ENCODE data around the gene ZYG11B.

ZYG11B gene

DNA sequence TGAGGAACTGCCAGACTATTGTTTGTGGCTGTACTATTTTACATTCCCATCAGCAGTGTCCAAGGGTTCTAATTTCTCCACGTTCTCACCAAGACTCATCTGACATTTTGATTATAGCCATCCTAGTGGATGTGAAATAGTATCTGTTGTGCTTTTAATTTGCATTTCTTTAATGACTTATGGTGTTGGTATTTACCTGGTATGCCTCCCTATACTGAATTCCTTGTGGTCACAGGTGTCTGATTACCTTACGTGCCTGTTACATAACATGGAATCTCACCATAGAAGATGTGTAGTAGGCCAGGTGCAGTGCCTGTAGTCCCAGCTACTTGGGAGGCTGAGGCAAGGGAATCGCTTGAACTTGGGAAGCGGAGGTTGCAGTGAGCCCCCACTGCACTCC lies 129.8 kb downstream of the ZYG11B start:
- no peak overlapping the region for H3K4me2 ChIP-seq (ENCODE audit: insufficient read depth, low read length)
- no peaks in the 10 kb centered on the region for H3K79me2 ChIP-seq (ENCODE audit: insufficient read depth, low read length)
- H3K27ac ChIP-seq (ENCODE audit: low read length) = no peak overlapping the region
- no peaks in the 10 kb centered on the region for H3K36me3 ChIP-seq (ENCODE audit: insufficient read depth, low read length)
- DNase-seq = no peak
- no peaks in the 10 kb centered on the region for H4K20me1 ChIP-seq (ENCODE audit: insufficient read depth, low read length)
- H3K27me3 ChIP-seq (ENCODE audit: insufficient read depth, low read length, poor library complexity) = no peaks in the 10 kb centered on the region
- H3K9ac ChIP-seq (ENCODE audit: low read depth, low read length) = no peak overlapping the region
- H3K4me1 ChIP-seq (ENCODE audit: insufficient read depth, low read length) = no peaks in the 10 kb centered on the region
- no peak overlapping the region for H3K4me3 ChIP-seq (ENCODE audit: low read depth in 1 of 2, low read length in 2 of 2)
- no peaks in the 10 kb centered on the region for H3K9me3 ChIP-seq (ENCODE audit: insufficient read depth, low read length, severe bottlenecking)
- no peak overlapping the region for H2AFZ ChIP-seq (ENCODE audit: low read depth, low read length)
- no peak for ATAC-seq (ENCODE audit: insufficient read depth, low read depth)
- no peak for TF ChIP-seq EZH2 (IDR thresholded peaks at IDR 0.05; ENCODE audit: borderline replicate concordance, low read depth, low read length, severe bottlenecking)
- TF ChIP-seq, protein P1, sequence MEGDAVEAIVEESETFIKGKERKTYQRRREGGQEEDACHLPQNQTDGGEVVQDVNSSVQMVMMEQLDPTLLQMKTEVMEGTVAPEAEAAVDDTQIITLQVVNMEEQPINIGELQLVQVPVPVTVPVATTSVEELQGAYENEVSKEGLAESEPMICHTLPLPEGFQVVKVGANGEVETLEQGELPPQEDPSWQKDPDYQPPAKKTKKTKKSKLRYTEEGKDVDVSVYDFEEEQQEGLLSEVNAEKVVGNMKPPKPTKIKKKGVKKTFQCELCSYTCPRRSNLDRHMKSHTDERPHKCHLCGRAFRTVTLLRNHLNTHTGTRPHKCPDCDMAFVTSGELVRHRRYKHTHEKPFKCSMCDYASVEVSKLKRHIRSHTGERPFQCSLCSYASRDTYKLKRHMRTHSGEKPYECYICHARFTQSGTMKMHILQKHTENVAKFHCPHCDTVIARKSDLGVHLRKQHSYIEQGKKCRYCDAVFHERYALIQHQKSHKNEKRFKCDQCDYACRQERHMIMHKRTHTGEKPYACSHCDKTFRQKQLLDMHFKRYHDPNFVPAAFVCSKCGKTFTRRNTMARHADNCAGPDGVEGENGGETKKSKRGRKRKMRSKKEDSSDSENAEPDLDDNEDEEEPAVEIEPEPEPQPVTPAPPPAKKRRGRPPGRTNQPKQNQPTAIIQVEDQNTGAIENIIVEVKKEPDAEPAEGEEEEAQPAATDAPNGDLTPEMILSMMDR (IDR thresholded peaks at IDR 0.05; ENCODE audit: borderline replicate concordance, extremely low read depth, low read length, poor library complexity, severe bottlenecking) = no peak

DNA sequence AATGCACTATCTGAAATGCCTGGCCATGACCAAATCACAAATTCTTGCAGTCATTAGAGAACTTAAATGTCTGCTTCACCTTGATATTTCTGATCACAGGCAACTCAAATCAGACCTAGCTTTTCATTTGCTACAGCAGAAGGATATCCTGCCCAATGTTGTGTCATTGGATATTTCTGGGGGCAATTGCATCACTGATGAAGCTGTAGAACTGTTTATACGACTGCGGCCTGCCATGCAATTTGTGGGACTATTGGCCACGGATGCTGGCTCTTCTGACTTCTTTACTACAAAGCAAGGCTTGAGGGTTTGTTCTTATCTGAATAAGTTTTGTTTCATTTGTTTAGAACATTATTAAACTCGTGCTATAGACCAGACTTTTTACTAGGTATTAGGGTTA lies 131.2 kb downstream of the ZYG11B start:
- ATAC-seq (ENCODE audit: insufficient read depth, low read depth) (no peak), DNase-seq (no peak)
- TF ChIP-seq, protein P1 (IDR thresholded peaks at IDR 0.05; ENCODE audit: borderline replicate concordance, extremely low read depth, low read length, poor library complexity, severe bottlenecking) = no peak
- no peak for TF ChIP-seq EZH2 (IDR thresholded peaks at IDR 0.05; ENCODE audit: borderline replicate concordance, low read depth, low read length, severe bottlenecking)
- Histone ChIP-seq H3K36me3 (ENCODE audit: insufficient read depth, low read length) (no peaks in the 10 kb centered on the region), H2AFZ (ENCODE audit: low read depth, low read length) (no peak overlapping the region), H3K9me3 (ENCODE audit: insufficient read depth, low read length, severe bottlenecking) (no peaks in the 10 kb centered on the region), H3K4me1 (ENCODE audit: insufficient read depth, low read length) (no peaks in the 10 kb centered on the region), H3K4me2 (ENCODE audit: insufficient read depth, low read length) (no peak overlapping the region), H3K27ac (ENCODE audit: low read length) (no peak overlapping the region), H3K4me3 (ENCODE audit: low read depth in 1 of 2, low read length in 2 of 2) (no peak overlapping the region), H3K9ac (ENCODE audit: low read depth, low read length) (no peak overlapping the region), H3K27me3 (ENCODE audit: insufficient read depth, low read length, poor library complexity) (no peaks in the 10 kb centered on the region), H3K79me2 (ENCODE audit: insufficient read depth, low read length) (no peaks in the 10 kb centered on the region), H4K20me1 (ENCODE audit: insufficient read depth, low read length) (no peaks in the 10 kb centered on the region)

DNA sequence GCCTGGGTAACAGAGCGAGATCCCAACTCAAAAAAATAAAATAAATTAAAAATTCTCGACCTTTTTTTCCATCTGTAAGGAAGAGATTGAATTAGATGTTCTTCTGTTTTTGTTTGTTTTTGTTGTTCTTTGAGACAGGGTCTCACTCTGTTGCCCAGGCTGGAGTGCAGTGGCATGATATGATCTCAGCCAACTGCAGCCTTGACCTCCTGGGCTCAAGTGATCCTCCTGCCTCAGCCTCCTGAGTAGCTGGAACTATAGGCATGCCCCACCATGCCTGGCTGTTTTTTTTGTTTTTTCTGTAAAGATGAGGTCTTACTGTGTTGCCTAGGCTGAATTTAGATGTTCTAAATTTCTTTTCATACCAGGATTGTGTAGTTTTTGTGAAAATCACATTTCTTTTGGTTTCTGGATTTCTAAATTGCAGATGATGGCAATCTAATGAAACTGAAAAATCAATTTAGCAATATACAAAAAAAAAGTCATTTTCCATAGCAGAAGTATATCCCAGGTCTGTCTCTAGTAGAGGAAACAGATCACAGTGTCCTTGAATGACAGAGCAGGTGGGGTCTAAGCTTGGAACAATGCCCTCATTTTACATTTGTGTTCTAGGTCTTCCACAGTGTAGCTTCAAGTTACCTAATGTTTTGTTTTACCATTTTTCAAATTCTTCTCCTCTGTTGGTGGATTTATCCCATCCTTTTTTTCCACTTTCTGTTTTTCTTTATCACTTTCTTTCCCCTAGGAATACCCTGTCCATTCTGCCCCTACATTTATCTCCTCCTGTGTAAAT lies 136.6 kb downstream of the ZYG11B start:
- ATAC-seq (ENCODE audit: insufficient read depth, low read depth) = no peak
- Histone ChIP-seq H3K27ac (ENCODE audit: low read length) (no peak overlapping the region), H3K36me3 (ENCODE audit: insufficient read depth, low read length) (no peaks in the 10 kb centered on the region), H3K4me1 (ENCODE audit: insufficient read depth, low read length) (no peaks in the 10 kb centered on the region), H2AFZ (ENCODE audit: low read depth, low read length) (no peak overlapping the region), H3K9ac (ENCODE audit: low read depth, low read length) (no peak overlapping the region), H3K9me3 (ENCODE audit: insufficient read depth, low read length, severe bottlenecking) (no peaks in the 10 kb centered on the region), H4K20me1 (ENCODE audit: insufficient read depth, low read length) (no peaks in the 10 kb centered on the region), H3K79me2 (ENCODE audit: insufficient read depth, low read length) (no peaks in the 10 kb centered on the region), H3K27me3 (ENCODE audit: insufficient read depth, low read length, poor library complexity) (no peaks in the 10 kb centered on the region), H3K4me3 (ENCODE audit: low read depth in 1 of 2, low read length in 2 of 2) (no peak overlapping the region), H3K4me2 (ENCODE audit: insufficient read depth, low read length) (no peak overlapping the region)
- DNase-seq = no peak
- TF ChIP-seq, protein P1 (IDR thresholded peaks at IDR 0.05; ENCODE audit: borderline replicate concordance, extremely low read depth, low read length, poor library complexity, severe bottlenecking) = no peak
- no peak for TF ChIP-seq EZH2 (IDR thresholded peaks at IDR 0.05; ENCODE audit: borderline replicate concordance, low read depth, low read length, severe bottlenecking)

Measured in DND-41 (cell line).